Peyer's patch (tissue), 4 donors: Measurements from ENCODE around the gene FGF9. TPM values are rescaled to one million over a fixed set of nuclear protein-coding genes. Genes with fewer than 3 reads are reported as not detected.

Experiments used
- DNase-seq, 3 donors: peaks; one replicate each; pipeline ENCODE4 v3.0.0-alpha.2; 2017 to 2019
- H3K27ac ChIP-seq, 4 donors: fragments of 200-600 bp; sonication (generic); one replicate each; pipeline ENCODE4 v1.5.1; 2016 to 2019
- H3K27me3 ChIP-seq, 2 donors: fragments of 200-600 bp; sonication (generic); one replicate each; pipeline ENCODE4 v1.5.1; 2019
- H3K36me3 ChIP-seq, 3 donors: fragments of 200-600 bp; sonication (generic); one replicate each; pipeline ENCODE4 v1.5.1; 2016 to 2019
- H3K4me1 ChIP-seq, 4 donors: fragments of 200-600 bp; sonication (generic); one replicate each; pipeline ENCODE4 v1.5.1; 2016 to 2019
- H3K4me3 ChIP-seq, 4 donors: fragments of 200-600 bp; sonication (generic); 1 replicate in 3 of 4; 2 replicates in 1 of 4; pipeline ENCODE4 v1.5.1; 2016 to 2019; ENCODE audit warnings: mild to moderate bottlenecking in 1 of 4
- H3K9me3 ChIP-seq, 4 donors: fragments of 200-600 bp; sonication (generic); one replicate each; pipeline ENCODE4 v1.5.1; 2016 to 2019; ENCODE audit warnings: mild to moderate bottlenecking in 1 of 4
- POLR2A ChIP-seq, 2 donors: fragments of 450-650 bp; IDR thresholded peaks; one replicate each; pipeline ENCODE4 v1.5.1; 2017; ENCODE audit warnings: antibody characterized with exemption in 2 of 2, mild to moderate bottlenecking in 2 of 2, moderate library complexity in 2 of 2
- total RNA-seq, 4 donors: library from RNA; depleted of rRNA; stranded (reverse); fragments of >200 nt; gene quantifications; one replicate each; pipeline ENCODE4 v1.1.0, GENCODE V29; 2016
- TF ChIP-seq, protein P1 (sequence below), 6 experiments: fragments of 450-650 bp in 4 of 6; fragments of 200-600 bp in 2 of 6; sonication (generic) in 1 of 6; IDR thresholded peaks; one replicate each; pipeline ENCODE4 v1.5.1; 2017 to 2019; ENCODE audit warnings: antibody characterized with exemption in 6 of 6, mild to moderate bottlenecking in 3 of 6, moderate library complexity in 1 of 6

Gene FGF9
- total RNA-seq, 4 donors from 2014 or later: 1.8 to 3.8 (median 2.3) TPM; not detected in 1

DNA sequence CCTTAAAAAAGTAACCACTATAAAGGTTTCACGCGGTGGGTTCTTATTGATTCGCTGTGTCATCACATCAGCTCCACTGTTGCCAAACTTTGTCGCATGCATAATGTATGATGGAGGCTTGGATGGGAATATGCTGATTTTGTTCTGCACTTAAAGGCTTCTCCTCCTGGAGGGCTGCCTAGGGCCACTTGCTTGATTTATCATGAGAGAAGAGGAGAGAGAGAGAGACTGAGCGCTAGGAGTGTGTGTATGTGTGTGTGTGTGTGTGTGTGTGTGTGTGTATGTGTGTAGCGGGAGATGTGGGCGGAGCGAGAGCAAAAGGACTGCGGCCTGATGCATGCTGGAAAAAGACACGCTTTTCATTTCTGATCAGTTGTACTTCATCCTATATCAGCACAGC lies 30.6 kb downstream of the FGF9 start:
- H3K4me1 ChIP-seq: no peaks in the 10 kb centered on the region
- TF ChIP-seq POLR2A (IDR thresholded peaks at IDR 0.05): no peak
- TF ChIP-seq, protein P1, sequence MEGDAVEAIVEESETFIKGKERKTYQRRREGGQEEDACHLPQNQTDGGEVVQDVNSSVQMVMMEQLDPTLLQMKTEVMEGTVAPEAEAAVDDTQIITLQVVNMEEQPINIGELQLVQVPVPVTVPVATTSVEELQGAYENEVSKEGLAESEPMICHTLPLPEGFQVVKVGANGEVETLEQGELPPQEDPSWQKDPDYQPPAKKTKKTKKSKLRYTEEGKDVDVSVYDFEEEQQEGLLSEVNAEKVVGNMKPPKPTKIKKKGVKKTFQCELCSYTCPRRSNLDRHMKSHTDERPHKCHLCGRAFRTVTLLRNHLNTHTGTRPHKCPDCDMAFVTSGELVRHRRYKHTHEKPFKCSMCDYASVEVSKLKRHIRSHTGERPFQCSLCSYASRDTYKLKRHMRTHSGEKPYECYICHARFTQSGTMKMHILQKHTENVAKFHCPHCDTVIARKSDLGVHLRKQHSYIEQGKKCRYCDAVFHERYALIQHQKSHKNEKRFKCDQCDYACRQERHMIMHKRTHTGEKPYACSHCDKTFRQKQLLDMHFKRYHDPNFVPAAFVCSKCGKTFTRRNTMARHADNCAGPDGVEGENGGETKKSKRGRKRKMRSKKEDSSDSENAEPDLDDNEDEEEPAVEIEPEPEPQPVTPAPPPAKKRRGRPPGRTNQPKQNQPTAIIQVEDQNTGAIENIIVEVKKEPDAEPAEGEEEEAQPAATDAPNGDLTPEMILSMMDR (IDR thresholded peaks at IDR 0.05): no peak
- H3K4me3 ChIP-seq: no peak overlapping the region
- no peak overlapping the region for H3K27ac ChIP-seq
- no peak for DNase-seq
- H3K36me3 ChIP-seq: no peaks in the 10 kb centered on the region
- H3K9me3 ChIP-seq: no peaks in the 10 kb centered on the region
- H3K27me3 ChIP-seq: no peaks in the 10 kb centered on the region

DNA sequence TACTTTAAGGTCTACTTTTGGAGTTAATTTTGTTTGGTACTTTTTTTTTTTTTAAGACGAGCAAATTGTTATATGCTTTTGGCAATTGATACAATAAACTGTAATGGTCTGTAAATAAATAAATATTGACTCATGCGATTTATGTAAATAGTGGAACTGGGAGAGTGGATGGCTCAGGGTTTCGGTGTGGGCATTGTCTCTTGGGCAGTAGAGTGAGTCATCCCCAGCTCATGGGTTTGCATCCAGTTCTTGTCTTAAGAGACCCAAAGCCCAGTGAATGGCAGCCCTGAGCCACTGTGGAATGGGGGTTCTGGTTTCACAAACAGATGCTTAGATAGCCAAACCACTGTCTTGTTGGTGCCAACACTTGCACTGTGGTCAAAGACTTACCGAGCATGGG lies 33.0 kb downstream of the FGF9 start:
- no peak for DNase-seq
- Histone ChIP-seq H3K27ac (no peak overlapping the region), H3K4me1 (no peaks in the 10 kb centered on the region), H3K4me3 (no peak overlapping the region), H3K36me3 (no peaks in the 10 kb centered on the region), H3K9me3 (no peaks in the 10 kb centered on the region), H3K27me3 (no peaks in the 10 kb centered on the region)
- TF ChIP-seq POLR2A (IDR thresholded peaks at IDR 0.05): no peak
- TF ChIP-seq, protein P1 (IDR thresholded peaks at IDR 0.05): no peak

DNA sequence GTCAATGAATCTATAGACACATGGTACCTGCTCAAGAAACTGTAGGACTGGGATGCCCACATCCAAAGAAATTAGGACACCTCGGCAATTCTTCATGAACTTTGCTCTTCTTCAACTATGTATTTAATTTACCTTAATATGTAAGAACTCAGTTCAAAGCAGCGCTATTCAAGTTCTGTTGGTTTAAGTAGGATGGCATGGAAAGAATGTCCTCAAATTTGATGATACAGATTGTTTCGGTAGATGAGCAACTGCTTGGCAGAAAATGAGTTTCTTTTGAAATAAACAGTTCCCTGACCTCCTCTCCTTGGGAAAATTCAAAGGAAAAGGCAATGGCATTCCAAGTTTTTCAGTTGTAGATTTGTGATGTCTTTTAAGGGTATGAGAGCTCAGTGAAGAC lies 36.7 kb downstream of the FGF9 start:
- no peak for DNase-seq
- no peak overlapping the region for H3K27ac ChIP-seq
- H3K9me3 ChIP-seq: no peaks in the 10 kb centered on the region
- no peaks in the 10 kb centered on the region for H3K36me3 ChIP-seq
- H3K27me3 ChIP-seq: no peaks in the 10 kb centered on the region
- H3K4me1 ChIP-seq: no peaks in the 10 kb centered on the region
- no peak overlapping the region for H3K4me3 ChIP-seq
- TF ChIP-seq, protein P1 (IDR thresholded peaks at IDR 0.05): no peak

DNA sequence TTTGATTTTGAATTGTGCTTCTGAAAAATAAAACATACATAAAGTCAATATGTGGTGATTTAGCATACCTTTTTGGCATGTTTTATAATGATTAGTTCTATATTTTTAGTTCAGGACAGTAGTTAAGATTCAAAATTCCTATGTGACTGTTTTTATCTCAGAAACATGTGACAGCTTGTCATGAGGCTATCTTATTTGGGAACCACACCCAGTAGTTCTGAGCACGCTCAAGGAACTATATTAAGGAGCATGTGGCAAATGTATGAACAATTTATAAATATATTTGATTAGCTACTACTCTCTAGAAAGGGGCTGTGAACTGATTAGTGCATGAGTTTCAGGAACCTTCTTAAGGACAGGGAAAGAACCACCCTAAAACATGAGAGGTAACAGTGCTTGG lies 38.8 kb downstream of the FGF9 start:
- DNase-seq: no peak
- Histone ChIP-seq H3K9me3 (no peaks in the 10 kb centered on the region), H3K27ac (no peak overlapping the region), H3K27me3 (no peaks in the 10 kb centered on the region), H3K36me3 (no peaks in the 10 kb centered on the region), H3K4me1 (no peaks in the 10 kb centered on the region), H3K4me3 (no peak overlapping the region)
- TF ChIP-seq, protein P1 (IDR thresholded peaks at IDR 0.05): no peak
- TF ChIP-seq POLR2A (IDR thresholded peaks at IDR 0.05): no peak

DNA sequence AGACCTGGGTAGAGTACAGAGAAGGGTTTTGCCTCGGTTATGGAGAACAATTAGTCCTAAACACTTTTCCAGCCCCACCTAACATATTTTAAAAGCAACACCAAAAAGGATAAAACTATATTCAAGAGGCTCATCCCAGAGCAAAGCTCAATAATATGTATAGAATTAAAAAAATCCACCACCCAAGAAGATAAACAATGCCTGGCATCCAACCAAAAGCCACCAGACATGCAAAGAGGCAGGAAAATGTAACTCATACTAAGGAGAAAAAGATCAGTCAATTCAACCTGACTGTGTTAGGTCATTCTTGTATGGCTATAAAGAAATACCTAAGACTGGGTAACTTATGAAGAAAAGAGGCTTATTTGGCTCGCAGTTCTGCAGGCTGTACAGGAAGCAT lies 39.3 kb downstream of the FGF9 start:
- no peak for DNase-seq
- no peaks in the 10 kb centered on the region for H3K9me3 ChIP-seq
- no peaks in the 10 kb centered on the region for H3K4me1 ChIP-seq
- H3K36me3 ChIP-seq: no peaks in the 10 kb centered on the region
- H3K27me3 ChIP-seq: no peaks in the 10 kb centered on the region
- no peak for TF ChIP-seq POLR2A (IDR thresholded peaks at IDR 0.05)
- H3K27ac ChIP-seq: no peak overlapping the region
- no peak overlapping the region for H3K4me3 ChIP-seq

DNA sequence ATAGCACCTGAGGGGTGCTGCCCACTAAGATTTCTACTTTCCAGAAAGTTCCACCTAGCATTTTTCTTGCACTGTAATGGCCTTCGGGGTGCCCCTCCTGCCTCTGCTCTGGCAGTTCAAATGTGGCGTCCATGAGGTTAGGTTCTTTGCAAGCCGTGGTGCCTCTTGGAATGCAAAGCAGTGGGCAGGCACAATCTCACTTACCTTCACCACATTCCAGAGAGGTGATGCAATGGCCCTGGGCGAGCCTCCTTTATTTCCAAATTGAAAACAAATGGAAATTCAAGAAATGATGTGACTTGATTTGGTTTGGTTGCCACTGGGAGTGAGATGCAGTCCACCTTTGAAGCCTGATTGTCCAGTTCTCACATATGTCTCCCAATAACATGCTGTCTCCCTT lies 46.9 kb downstream of the FGF9 start:
- no peak for DNase-seq
- H3K36me3 ChIP-seq: no peaks in the 10 kb centered on the region
- H3K4me1 ChIP-seq: no peaks in the 10 kb centered on the region
- no peaks in the 10 kb centered on the region for H3K27me3 ChIP-seq
- no peaks in the 10 kb centered on the region for H3K9me3 ChIP-seq
- no peak for TF ChIP-seq POLR2A (IDR thresholded peaks at IDR 0.05)
- TF ChIP-seq, protein P1 (IDR thresholded peaks at IDR 0.05): no peak
- H3K27ac ChIP-seq: no peak overlapping the region
- no peak overlapping the region for H3K4me3 ChIP-seq
